Omental fat pad (tissue), 4 donors: ENCODE measurements around the gene TSPAN15. TPM values are rescaled to one million over a fixed set of nuclear protein-coding genes. Genes with fewer than 3 reads are reported as not detected.

Source experiments
- ATAC-seq: fragments of 150-250 bp; one replicate; pipeline ENCODE4 v1.9.1; 2016; ENCODE audit warnings: mild to moderate bottlenecking, moderate library complexity; ENCODE audit not compliant: low FRiP score
- DNase-seq: peaks from one replicate; pipeline ENCODE4 v3.0.0-alpha.2; 2019; ENCODE audit warnings: low spot score
- CTCF ChIP-seq, 3 donors: fragments of 450-650 bp; IDR thresholded peaks; one replicate each; pipeline ENCODE4 v1.5.1; 2016 to 2017; ENCODE audit warnings: antibody characterized with exemption in 3 of 3, mild to moderate bottlenecking in 3 of 3, moderate library complexity in 2 of 3
- total RNA-seq, 4 donors: library from RNA; depleted of rRNA; stranded (reverse); fragments of >200 nt; gene quantifications; one replicate each; pipeline ENCODE4 v1.1.0, GENCODE V29; 2016

TSPAN15 gene
- total RNA-seq, 4 donors from 2014 or later = 45.6 to 141 (median 72.5) TPM

GRCh38 chr10:69422676-69423075 lies 28.6 kb upstream of the TSPAN15 start:
- DNase-seq = no peak
- ATAC-seq = no peak
- no peak for TF ChIP-seq CTCF (IDR thresholded peaks at IDR 0.05)

GRCh38 chr10:69425041-69425440 lies 26.2 kb upstream of the TSPAN15 start:
- ATAC-seq = no peak
- DNase-seq = no peak
- TF ChIP-seq CTCF (IDR thresholded peaks at IDR 0.05) = no peak

- DNase-seq (no peak), ATAC-seq (no peak)
- TF ChIP-seq CTCF (IDR thresholded peaks at IDR 0.05) = no peak
Observed at GRCh38 chr10:69425511-69426298, 25.6 kb upstream of the TSPAN15 start.

GRCh38 chr10:69426376-69426727 lies 24.9 kb upstream of the TSPAN15 start:
- no peak for DNase-seq
- no peak for ATAC-seq
- TF ChIP-seq CTCF (IDR thresholded peaks at IDR 0.05) = no peak

GRCh38 chr10:69428165-69428564 lies 23.1 kb upstream of the TSPAN15 start:
- DNase-seq (no peak), ATAC-seq (no peak)
- TF ChIP-seq CTCF (IDR thresholded peaks at IDR 0.05) = no peak

- DNase-seq (no peak), ATAC-seq (no peak)
- TF ChIP-seq CTCF (IDR thresholded peaks at IDR 0.05) = no peak
Observed at GRCh38 chr10:69434169-69434568, 17.1 kb upstream of the TSPAN15 start.

- ATAC-seq (no peak), DNase-seq (no peak)
- no peak for TF ChIP-seq CTCF (IDR thresholded peaks at IDR 0.05)
Observed at GRCh38 chr10:69434926-69435325, 16.3 kb upstream of the TSPAN15 start.
